Muscle layer of duodenum (tissue), 2 donors: ENCODE data around the gene CCDC175.

Source experiments
- H3K27ac ChIP-seq: one replicate; pipeline ENCODE4 v1.7.0; 2013; ENCODE audit warnings: mild to moderate bottlenecking, low read length
- H3K27me3 ChIP-seq: one replicate; pipeline ENCODE4 v1.7.0; 2013; ENCODE audit warnings: low read depth, mild to moderate bottlenecking, control low read depth, low read length
- H3K36me3 ChIP-seq, 2 donors: one replicate each; pipeline ENCODE4 v1.7.0; 2013; ENCODE audit warnings: low read length in 2 of 2, control low read depth in 1 of 2, mild to moderate bottlenecking in 1 of 2; ENCODE audit not compliant: insufficient read depth in 2 of 2, control insufficient read depth in 1 of 2
- H3K4me1 ChIP-seq, 2 donors: one replicate each; pipeline ENCODE4 v1.7.0; 2013; ENCODE audit warnings: low read length in 2 of 2, mild to moderate bottlenecking in 2 of 2, control low read depth in 1 of 2, moderate library complexity in 1 of 2; ENCODE audit not compliant: insufficient read depth in 2 of 2, control insufficient read depth in 1 of 2
- H3K4me3 ChIP-seq, 2 donors: one replicate each; pipeline ENCODE4 v1.7.0; 2013; ENCODE audit warnings: low read length in 2 of 2, low read depth in 1 of 2, mild to moderate bottlenecking in 1 of 2
- H3K9me3 ChIP-seq, 2 donors: one replicate each; pipeline ENCODE4 v1.7.0; 2013; ENCODE audit warnings: low read length in 2 of 2, control low read depth in 1 of 2, mild to moderate bottlenecking in 1 of 2; ENCODE audit not compliant: control insufficient read depth in 1 of 2
- donor health status: healthy.

The CCDC175 gene

DNA sequence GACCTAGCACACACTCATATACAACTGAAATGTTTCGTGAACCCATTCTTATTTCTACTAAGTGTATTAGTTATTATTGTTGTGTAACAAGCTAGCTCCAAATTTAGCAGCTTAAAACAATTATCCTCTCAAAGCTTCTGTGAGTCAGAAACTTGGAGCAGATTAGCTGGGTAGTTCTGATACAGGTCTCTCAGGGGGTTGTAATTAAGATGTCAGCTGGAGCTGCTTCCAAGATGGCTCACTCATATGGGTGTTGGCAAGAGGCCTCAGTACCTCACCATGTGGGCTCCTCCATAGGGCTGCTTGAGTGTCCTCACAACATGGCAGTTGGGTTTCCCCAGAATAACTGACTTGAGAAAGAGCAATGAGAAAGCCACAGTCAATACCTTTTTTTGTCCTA, 121.2 kb downstream of the CCDC175 start:
- no peaks in the 10 kb centered on the region for H3K9me3 ChIP-seq
- H3K27me3 ChIP-seq = no peaks in the 10 kb centered on the region
- no peak overlapping the region for H3K4me3 ChIP-seq
- no peaks in the 10 kb centered on the region for H3K4me1 ChIP-seq
- H3K27ac ChIP-seq = no peak overlapping the region
- H3K36me3 ChIP-seq = peaks cover 0 to 12% of the 10 kb centered on the region in 2 donors
